GM04504 (cell line): Measurements from ENCODE around the gene JDP2.

Source experiments
- DNase-seq: peaks from one replicate; pipeline ENCODE4 v3.0.0-alpha.2; 2012; ENCODE audit warnings: low read depth

Gene JDP2

DNA sequence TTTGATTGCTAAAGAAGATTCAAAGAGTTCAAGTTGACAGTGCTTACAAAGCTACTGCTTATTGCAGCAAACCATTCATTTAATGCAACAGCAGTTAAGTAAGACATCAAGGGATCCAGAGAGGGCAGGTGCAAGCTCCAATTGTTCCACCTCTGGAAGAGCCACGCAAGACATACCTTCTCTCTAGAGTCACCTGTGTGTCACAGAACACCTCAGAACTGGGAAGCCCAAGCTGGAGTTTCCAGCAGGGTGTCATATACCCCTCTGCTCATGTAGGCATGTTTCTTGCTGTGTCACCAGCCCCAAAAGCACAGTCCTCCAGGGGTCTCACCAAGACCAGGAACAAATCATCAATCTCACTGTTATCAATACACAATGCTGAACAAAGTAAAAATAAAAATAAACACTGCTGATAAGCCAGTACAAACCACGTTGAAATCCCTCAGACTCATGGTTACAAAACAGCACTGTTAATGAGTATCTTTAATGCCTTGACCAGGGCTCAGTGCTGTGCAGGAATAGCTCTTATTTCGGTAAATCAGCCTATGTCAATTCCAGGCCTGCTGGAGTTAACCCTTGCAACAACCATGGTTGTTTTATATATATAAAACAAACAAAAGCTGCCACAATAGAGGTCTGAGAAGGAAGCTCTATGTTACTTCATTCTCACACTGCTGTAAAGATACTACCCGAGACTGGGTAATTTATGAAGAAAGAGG lies 57.0 kb downstream of the JDP2 start:
- no peak for DNase-seq

DNA sequence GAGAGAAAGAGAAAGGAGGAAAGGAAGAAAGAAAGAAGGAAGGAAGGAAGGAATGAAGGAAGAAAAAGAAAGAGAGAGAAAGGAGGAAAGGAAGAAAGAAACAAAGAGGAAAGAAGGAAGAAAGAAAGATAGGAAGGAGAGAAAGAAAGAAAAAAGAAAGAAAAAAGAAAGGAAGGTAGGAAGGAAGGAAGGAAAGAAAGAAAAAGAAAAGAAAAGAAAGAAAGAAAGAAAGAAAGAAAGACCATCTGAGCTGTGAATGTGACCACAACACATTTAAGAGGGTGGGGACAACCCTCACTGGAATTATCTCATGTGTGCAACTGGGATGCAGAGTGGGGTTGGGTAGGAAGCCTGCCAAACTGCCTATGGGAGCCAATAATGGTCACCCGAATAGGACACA lies 58.5 kb downstream of the JDP2 start:
- no peak for DNase-seq

DNA sequence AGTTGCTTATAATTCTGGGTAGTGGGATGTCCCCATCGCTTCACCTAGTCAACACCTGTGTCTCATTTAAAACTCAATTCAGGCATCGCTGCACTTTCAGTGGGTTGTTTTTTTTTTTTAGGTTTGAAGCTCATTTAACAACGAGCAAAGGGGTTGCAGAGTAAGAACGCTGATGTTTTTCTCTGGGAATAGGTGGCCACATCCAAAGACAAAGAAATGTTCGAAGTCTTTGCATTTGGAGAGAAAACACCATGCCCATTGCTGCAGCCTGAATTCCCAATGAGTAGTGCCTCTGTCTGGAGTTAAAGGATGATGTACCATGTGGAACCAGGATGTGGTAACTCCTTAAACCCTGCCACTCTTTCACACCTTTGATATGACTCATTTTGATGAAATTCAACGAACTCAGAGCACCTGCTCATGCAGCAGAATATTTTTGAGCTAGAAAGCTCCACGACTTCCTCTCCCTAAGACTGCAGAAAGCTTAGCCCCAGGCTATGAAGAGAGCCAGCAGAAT lies 59.4 kb downstream of the JDP2 start:
- DNase-seq: no peak

DNA sequence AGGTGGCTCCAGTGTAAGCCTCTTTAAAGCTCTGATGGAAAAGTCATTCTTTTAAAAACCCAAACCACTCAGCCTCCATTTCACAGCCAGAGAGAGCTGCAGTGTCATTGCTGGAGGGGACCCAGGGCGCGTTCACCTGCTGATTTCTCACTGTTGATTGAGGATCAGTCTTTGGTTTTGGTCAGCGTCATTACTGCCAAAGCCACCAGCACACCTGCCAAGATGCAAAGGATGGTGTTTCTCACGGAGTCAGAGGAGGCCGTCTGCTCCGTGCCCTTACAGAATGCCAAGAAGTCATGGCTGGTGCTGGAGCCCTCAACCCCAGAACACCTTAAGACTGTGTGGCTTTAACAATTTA lies 61.6 kb downstream of the JDP2 start:
- DNase-seq: no peak

DNA sequence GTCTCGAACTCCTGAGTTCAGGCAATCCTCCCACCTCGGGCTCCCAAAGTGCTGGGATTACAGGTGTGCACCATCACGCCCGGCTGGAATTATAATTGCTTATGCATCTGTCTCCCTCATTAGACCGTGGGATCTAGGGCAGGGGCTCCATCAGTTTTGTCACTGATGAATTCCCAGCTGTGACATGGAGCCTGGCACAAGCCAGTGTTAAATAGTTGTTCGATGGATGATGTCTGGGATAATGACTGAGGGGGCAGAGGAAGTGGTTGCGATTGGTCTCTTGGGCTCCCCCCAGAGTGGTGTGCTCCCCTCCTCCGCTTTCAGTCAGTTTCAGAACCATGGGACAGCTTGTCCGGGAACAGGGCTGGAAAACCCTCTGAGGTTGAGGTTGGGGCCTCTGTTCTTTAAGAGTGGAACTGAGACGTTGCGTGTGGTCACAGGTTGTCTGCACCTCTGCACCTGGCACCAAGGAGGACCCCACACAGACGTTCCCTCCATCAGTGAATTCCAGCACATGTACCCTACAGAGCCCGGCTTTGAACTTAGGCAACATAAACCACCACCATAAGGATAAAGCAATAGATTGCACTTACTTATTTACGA lies 63.7 kb downstream of the JDP2 start:
- no peak for DNase-seq

DNA sequence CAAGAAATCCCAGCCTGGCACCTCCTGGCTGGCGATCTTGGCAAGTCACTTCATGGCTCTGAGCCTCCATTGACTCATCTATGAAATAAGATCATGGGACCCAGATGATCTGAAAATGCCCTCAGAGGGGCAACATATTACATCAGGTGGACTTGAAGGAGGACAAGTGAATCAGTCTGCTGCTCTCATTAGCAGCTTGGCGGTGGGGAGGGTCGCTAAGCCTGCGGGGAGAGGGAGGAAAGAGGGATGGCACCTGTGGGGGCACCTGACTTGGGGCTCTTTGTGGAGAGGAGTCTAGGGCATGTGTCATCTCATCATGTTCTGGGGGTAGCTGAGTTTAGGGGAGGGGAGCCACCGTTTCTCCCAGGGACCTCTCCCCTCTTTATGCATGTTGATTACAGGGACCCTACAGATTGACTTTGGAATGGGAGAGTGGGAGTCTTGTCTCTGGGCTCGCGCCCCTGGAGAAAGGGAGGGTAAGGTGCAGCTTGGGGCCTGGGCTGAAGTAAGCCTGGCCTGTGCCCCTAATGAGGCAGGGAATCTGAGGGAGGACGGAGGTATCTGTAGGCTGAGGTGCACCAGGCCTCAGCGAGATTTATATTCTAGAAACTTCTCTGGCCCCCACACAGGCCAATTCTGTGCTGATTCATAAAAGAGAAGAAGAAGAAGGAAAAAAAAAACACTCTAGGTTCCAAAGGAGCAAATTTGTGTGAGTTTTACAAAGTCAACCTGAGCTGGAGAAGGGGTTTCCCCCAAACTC lies 65.2 kb downstream of the JDP2 start:
- no peak for DNase-seq

DNA sequence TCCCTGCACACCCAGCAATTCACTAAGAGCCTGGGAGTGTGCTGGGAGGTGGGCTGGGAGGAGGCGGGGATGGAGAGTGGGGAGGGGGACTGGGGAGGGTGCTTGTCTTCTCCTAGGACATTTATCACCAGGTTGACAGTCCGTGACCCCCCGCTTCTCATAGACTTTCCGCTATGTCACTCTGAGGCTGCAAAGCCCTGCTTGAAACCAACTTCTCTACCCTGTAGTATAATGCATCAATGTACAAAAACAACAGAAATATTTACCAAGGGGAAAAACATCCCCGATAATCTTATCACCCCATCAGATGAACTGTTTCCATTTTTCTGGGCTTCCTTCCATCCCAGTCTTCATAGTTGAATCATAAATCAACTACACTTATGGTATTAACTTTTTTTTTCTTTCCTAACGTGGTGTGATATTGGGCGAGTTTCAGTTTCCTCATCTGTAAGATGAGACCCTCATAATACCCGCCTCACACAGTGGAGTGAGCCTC lies 65.8 kb downstream of the JDP2 start:
- DNase-seq: no peak

DNA sequence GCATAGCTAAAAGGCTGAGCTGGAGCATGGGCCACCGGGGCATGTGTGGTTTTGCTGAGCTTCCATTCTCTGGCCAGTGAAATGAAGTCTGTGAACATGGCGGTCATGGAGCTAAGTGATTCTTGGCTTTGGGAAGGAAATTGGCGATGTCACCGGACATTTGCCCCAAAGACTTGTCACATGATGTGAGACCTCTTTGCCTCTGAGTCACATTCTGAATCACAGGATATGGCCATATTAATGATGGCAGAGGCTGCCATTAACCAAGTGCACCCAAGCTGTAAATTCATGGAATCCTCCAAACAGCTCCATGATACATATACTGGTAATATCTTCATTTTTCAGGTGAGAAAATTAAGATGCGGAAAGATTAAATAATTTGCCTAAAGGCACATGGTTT lies 67.1 kb downstream of the JDP2 start:
- no peak for DNase-seq

DNA sequence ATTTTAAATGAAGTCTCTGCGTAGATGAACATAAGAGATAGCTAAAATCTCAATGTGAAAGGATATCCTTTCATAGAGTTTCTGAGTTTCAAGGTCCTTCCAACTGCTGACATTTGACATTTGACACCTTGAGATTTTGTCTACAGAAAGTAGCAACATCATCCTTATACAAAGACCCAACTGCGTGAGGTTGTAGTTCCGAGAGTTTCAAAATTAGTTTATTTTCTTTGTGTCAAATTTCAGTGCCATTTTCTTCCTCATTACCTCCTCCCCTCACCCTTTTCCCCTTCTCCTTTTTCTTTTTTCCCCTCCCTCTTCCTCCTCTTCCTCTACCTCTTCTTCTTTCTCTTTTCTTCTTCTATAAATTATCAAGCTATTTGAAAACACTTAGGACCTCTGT lies 67.6 kb downstream of the JDP2 start:
- no peak for DNase-seq

DNA sequence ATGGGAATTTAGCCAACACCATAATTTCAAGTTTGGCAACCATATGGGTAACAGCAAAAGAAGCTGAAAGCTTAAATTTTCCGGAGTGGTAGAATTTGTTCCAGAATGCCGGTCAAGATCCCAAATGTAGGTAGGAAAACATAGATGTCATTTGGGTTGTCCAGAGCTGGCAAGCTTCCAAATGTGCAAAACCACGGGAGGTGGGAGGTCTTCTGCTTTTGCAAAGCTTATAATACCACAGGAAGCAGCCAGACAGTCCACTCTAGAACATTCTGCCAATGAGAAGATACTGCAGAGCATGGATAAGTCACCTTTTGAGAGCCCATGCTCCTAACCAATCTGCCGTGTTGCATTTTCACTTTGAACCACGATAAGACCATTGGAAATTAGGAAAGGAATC lies 68.1 kb downstream of the JDP2 start:
- DNase-seq: no peak

DNA sequence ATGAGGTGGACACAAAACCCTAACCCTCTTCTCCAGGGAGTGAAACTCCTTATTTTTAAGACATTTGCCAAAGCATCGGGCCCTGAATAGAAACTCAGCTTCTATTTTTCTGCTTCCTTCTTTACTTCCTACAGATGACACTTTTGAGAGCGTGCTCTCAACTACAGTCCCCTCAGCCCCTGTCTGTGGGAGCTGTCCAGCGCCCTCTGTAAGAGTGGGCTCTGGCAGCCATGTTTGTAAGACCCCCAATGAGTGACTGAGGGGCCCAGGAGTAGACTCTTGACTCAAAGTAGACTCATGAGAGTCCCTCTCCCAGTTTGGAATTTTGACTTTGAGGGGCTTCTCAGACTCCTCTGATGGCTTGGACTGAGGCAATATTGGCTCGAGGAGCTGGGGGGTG lies 68.9 kb downstream of the JDP2 start:
- no peak for DNase-seq

DNA sequence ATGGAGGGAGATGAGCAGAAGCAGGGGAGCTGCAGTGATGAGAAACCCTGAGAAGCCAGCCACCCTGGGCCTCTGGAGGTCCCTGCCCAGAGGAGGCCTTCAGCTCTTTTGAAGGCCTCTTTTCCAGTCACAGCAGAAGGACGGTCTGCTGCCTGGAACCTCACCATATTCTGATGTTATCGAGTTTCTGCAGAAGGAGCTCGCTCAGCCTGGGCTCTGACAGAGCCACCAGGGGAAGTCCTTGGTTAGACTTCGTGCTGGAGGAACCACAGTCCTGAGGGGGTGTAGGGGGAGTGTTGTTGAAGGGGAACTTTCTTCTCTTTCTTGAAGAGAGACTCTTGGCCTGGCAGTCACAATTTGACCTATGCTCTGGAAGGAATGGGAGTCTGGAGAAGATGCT lies 69.4 kb downstream of the JDP2 start:
- DNase-seq: no peak

DNA sequence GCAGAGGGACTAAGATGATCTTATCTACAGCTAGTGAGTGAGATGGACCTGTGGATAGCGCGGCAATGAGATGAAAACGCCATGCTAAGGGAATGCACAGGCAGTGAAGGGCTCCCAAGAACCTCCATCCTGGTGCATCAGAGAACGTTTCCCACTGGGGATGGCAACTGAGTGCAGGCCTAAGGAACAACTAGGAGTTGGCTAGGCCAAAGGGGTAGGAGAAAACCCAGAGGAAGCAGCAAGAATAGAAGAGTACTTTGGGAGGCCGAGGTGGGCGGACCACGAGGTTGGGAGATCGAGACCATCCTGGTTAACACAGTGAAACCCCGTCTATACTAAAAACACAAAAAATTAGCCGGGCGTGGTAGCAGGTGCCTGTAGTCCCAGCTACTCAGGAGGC lies 69.9 kb downstream of the JDP2 start:
- no peak for DNase-seq

DNA sequence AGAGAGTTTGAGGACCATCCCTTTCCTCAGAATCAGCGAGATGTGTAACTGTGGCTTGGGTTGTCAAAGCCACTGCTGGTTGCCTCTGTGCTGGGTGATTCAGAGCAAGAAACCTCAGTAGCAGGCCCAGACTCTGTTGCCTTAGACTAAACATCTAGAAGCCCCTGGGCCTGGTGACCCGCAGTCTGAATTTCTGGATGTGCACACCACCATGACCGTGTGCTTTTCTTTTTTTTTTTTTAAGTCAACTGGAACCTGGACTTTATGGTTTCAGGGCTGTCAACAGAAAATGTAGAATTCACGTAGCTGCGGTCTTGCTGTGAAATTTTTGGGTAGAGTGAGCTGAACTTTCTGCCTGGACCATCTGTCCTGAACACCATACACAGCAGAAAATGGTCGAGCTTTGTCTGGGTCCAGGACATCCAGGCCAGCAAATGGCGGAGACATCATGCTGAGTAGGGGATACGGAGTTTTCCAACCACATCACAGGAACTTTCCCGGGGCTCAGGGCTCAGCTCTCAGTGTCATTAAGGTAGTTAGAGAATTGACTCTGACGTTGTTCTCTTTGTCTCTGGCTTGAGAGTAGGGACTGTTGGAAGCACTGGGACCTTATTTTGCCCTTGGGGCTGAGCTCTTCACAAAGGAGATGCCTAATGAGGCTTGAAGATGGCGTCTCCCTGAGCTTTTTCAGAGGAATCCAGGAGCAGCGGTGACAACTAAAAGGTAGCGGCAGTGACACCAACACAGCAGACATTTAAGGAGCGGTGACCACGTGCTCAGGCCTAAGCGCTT lies 71.5 kb downstream of the JDP2 start:
- no peak for DNase-seq

DNA sequence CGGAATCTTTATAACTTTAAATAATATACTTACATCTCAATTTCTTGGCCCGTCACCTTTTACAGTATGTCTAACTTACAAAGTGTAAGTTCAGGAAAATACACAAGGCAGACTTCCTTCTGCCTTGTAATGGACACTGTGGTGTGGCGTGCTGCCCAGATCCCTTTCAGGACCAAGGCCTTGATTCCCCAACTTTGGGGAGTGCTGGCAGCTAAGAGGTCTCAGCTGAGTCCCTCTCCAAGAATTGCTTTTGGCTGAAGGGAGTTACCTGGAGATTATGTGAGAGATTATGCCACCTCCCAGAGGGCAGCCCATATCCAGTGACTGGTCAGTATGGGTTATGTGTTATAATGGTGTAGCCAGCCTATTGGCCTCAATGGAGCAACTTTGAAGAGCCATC lies 73.3 kb downstream of the JDP2 start:
- DNase-seq: no peak

DNA sequence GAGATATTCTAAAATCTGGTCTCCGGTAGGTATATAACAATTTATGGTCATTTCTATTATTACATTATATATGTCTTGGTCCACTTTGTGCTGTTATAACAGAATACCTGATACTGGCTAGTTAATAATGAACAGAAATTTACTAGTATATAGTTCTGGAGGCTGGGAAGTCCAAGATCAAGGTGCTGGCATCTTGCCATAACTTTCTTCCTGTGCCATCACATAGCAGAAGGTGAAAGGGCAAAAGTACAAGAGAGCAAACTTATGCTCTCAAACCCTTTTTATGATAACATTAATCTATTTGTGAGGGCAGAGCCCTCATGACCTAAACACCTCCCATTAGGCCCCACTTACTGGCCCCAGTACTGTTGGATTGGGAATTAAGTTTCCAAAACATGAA lies 76.6 kb downstream of the JDP2 start:
- DNase-seq: no peak

DNA sequence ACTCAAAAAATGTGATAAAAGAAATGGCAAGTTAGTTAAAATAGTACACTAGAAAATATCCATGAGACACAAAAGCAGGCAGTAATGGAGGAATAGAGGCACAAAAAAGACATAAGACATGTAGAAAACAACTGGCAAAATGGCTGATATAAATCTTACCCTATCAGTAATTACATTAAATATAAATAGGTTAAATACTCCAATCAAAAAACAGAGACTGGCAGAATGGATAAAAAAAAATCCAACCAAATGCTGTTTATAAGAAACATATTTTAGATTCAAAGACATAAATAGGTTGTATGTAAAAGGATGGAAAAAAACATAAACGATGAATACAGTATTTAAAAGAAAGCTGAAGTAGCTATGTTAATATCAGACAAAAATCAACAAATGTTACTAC lies 79.1 kb downstream of the JDP2 start:
- no peak for DNase-seq

DNA sequence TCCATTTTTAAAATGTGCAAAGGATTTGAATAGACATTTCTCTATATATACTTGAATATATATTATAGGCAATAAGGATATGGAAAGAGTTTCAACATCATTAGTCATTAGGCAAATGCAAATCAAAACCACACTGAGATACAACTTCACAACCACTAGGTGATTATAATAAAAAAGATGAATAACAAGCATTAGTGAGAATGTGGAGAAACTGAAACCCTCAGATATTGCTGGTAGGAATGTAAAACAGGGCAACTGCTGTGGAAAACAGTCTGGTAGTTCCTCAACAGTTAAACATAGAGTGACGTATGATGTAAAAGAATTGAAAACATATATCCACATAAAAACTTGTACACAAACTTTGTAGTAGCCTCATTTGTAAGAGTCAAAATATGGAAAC lies 82.7 kb downstream of the JDP2 start:
- DNase-seq: no peak

DNA sequence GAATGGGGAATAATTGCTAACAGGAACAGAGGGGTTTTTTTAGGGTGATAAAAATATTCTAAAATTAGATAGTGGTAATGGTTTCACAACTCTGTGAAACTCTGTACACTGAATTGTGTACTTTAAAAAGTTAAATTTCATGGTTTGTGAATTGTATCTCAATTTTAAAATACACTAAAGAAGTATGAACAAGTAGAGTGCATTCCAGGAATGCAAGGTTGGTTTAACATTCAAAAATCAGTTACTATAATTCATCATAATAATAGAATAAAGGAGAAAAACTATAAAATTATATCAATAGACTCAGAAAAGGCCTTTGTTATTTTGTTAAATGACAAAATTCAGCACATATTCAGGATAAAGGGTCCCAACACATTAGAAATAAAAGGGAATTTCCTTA lies 83.4 kb downstream of the JDP2 start:
- DNase-seq: no peak

DNA sequence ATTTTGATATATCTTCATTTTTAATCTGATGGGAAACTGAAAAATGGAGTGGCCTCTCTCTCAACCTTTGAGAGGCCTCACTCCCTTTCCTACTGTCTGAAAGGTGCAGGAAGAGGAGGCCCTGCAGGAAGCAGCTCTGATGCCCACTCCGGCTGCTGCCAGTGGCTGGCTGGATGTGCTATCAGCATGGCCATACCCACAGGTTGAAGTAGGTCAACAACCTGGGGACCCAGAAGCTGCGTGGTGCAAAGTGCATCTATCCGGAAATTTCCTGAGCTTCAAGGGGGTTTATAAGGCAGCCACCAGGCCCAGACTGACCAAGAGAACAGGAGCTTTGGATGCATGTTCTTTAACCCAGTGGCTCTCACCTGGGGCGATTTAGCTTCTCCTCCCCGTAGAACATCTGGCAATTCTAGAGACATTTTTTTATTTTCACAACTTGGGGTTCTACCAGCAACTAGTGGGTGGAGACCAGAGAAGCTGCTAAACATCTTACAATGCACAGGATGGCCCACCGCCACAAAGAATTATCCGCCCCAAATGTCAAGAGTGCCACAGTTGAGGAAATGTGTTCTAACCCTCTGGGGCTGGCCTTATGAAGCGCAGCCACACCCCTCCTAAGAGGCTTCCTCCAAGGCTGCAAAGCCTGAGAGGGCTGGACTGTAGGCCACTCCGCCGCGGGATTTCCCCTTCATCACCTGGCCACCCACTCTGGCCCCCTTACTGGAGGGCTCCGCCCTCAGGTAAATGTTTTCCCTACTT lies 86.3 kb downstream of the JDP2 start:
- DNase-seq: no peak
